ENCODE data around the gene CORIN.

CORIN gene

GRCh38 chr4:47642985-47643760 lies 194.7 kb downstream of the CORIN start:
- peak; percentile 19 for DNase-seq (ENCODE audit: low spot score)

DNA sequence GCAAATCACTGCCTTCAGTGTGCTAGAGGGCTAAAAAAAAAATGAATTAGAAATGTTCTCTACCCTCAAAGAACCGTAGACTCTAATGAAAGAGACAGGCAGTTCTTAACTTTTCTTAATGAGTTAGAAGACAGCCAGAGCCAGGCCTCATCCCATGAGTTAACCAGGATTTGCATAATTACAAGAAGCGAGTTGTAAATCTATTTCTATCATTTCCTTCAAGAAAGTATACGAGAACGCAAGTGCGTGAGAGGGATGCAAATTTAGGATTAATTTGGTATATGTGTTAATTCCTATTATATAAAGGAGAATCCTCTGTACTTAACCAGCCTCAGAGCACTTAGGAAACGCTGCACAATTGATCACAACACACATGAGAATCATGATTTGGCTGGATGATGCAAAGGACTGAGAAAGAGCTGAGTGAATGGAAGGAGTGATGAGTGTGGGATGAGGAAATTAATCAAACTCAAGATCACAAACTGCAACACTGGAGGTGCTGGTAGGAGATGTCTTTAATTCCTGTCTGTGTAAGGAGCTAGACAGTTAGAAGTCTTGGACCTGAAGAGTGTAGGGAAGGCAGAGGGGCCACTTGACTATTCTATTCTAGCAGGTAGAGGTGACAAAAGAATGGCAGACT lies 195.6 kb downstream of the CORIN start:
- no peak for DNase-seq (ENCODE audit: low spot score)

GRCh38 chr4:47641755-47642154 lies 196.1 kb downstream of the CORIN start:
- no peak for DNase-seq (ENCODE audit: low spot score)

DNA sequence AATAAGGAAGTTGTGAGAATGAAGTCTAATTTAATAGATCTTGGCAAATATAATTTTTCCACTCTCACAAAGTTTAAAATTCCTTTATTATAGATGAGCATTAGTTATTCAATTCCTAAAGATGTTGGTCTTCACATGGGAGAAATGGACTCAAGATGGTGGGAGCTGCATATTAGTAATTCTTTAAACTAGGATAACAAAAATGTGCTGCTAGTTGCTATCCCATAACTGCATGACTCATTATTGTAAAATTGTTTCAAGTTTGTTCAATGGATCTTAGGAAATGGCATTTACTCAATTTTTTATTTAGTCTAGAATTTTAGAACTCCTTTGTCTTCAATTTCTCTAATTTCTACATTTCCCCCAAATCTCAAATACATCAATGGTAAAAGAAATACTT lies 197.0 kb downstream of the CORIN start:
- no peak for DNase-seq (ENCODE audit: low spot score)

DNA sequence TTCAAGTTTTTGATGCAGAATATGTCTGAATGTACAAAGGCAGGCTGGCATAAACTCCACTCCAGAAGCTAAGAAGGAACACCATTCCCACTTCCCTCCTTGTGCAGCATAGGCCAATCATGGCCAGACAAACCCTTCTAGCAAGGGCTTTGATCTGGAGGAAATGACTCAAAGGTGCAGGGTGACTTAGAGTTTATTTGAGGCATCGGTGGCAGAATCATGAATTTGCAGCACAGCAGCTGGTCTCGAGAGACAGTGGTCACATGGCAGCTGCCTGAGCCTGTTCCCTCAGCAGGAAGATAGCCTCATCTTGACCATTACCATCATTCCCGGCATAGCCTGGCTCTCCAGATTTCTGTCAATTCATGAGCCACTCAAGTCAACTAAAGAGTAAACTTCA lies 198.3 kb downstream of the CORIN start:
- DNase-seq (ENCODE audit: low spot score), result no peak

GRCh38 chr4:47631161-47631560 lies 206.7 kb downstream of the CORIN start:
- DNase-seq (ENCODE audit: low spot score), result no peak

GRCh38 chr4:47624031-47624441 lies 213.8 kb downstream of the CORIN start:
- no peak for DNase-seq (ENCODE audit: low spot score)

GRCh38 chr4:47621181-47621580 lies 216.7 kb downstream of the CORIN start:
- DNase-seq (ENCODE audit: low spot score), result no peak

- DNase-seq (ENCODE audit: low spot score), result no peak
Measured at GRCh38 chr4:47619691-47620090, 218.2 kb downstream of the CORIN start.

- no peak for DNase-seq (ENCODE audit: low spot score)
Measured at GRCh38 chr4:47617607-47618006, 220.3 kb downstream of the CORIN start.

DNA sequence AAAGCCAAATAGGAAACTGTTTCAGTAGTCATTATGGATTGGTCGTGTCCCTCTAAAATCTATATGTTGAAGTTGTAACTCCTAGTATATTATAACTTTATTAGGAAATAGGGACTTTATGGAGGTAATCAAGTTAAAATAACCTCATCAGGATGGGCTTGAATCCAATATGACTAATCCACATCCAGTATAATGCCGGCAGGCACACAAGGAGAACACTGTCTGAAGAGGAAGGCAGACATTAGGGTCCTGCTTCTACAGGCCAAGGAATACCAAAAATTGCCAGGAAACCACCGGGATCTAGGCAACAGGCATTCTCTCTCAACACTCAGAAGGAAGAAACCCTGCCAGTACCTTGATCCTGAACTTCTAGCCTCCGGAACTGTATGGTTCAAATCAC lies 222.5 kb downstream of the CORIN start:
- no peak for DNase-seq (ENCODE audit: low spot score)

- DNase-seq (ENCODE audit: low spot score), result no peak
Measured at GRCh38 chr4:47612116-47613023, 225.5 kb downstream of the CORIN start.

GRCh38 chr4:47606482-47606881 lies 231.4 kb downstream of the CORIN start:
- no peak for DNase-seq (ENCODE audit: low spot score)

GRCh38 chr4:47598896-47599295 lies 239.0 kb downstream of the CORIN start:
- DNase-seq (ENCODE audit: low spot score), result no peak

GRCh38 chr4:47598320-47598719 lies 239.5 kb downstream of the CORIN start:
- no peak for DNase-seq (ENCODE audit: low spot score)

GRCh38 chr4:47597696-47598095 lies 240.2 kb downstream of the CORIN start:
- no peak for DNase-seq (ENCODE audit: low spot score)

DNA sequence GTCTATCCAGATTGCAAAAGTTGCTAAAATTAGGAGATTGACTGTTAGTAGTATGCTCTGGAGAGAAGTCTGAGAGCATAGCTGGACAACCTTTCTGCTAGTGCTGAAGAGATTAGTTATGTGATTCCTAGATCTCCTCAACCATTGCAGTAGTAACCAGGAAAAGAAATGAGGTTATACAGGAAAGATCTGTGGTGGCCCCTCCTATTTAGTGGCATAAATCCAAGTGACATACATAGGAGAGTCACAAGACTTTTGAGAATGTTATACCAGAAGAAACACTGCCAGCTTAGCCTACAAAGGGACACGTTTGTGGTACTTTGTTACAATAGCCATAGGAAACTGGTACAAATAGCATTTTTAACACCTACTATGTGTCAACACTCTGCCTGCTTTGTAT lies 247.5 kb downstream of the CORIN start:
- no peak for DNase-seq (ENCODE audit: low spot score)

DNA sequence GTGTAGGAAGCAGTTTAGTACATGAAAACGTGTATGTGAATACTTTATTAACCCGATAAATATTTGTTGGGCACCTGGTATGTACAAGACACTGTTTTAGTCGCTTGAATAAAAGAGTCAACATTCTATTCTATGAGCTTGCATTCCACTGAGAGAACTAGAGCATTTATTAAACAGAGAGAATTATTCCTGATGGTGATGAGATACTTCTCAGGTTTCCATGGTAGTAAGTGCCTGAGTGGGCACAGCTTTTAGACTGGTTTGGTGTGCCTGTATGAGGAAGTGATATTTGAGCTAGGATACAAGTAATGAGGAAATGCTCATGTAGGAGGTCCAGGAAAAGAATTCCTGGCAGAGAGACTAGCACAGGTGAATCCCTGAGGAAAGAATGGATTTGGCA lies 258.6 kb downstream of the CORIN start:
- no peak for DNase-seq (ENCODE audit: low spot score)

DNA sequence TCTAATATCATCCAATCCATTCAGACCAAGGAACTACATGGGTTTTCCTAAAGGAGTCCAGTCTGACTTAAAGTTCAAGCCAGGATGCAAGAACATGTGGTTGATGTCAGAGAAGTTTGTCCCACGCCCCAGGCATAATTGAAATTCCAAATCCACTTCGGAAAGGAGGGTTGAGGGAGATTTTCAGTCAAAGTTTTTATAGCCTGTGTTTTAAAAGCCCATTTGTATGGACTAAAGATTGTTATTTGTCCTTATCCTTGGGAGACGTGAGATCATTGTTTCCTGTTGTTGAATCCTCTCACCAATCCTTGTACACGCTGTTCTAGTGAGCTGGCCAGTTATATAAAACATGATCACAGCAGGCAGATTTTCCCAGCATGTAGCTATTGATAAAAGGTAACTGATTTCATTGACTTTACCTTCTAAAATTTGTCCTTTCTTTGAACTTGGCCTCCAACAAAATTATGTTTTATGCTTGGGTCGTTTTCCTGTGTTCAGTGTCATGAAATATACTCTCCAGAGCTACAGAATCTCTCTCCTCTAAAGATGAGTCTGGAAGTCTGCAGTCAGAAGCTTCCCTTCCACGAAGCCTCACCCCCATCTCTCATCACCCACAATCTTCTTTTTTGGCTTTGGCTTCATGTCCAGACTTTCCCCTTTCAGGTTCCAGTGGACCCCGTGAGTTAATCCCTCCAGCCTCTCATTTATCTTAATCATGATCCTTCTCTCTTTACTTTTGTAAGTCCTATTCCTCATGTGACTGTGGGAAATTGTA lies 259.9 kb downstream of the CORIN start:
- no peak for DNase-seq (ENCODE audit: low spot score)

GRCh38 chr4:47572981-47573380 lies 264.9 kb downstream of the CORIN start:
- no peak for DNase-seq (ENCODE audit: low spot score)

GRCh38 chr4:47570816-47571215 lies 267.1 kb downstream of the CORIN start:
- no peak for DNase-seq (ENCODE audit: low spot score)

DNA sequence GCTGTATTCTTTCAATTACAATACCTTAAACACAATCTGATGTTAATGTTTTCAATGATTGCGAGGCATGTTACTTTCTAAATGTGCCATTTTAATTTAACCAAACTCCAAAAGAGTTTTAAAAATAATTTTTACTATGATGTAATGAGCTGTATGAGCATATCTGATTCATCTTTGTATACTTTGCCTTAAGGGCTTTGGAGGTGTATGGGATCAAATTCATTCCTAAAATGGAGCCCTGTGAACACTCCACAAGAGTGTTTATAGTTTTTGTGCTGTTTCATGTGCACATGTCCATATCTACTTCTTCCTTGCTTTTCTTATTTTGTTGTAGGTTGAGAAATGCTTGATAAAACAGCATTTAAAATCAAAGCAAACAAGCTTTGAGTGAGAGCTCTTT lies 270.4 kb downstream of the CORIN start:
- no peak for DNase-seq (ENCODE audit: low spot score)
